Panc1 (cell line): ENCODE data around the gene SHKBP1. TPM values are rescaled to one million over a fixed set of nuclear protein-coding genes. Genes with fewer than 3 reads are reported as not detected.

Experiments used
- ATAC-seq: fragments of 200-7000 bp; cut with Tn5 transposase; 2 replicates; pipeline ENCODE4 v1.9.1; 2020; ENCODE audit warnings: mild to moderate bottlenecking, moderate library complexity
- BruUV-seq: library from RNA; stranded (reverse); fragments of 400-500 nt; replicated peaks from 2 replicates; lab custom pipeline; 2021; lab: Mats Ljungman, UMichigan
- CTCF ChIA-PET: fragments of 300-600 bp; sonication (Branson Sonifier 250); formaldehyde crosslinking; loops from one replicate; lab custom pipeline; 2022; ENCODE audit warnings: antibody characterized with exemption; lab: Charles Lee
- POLR2A ChIA-PET: fragments of 300-600 bp; sonication (Branson Sonifier 250); formaldehyde crosslinking; loops from one replicate; lab custom pipeline; 2022; ENCODE audit warnings: antibody characterized with exemption; lab: Charles Lee
- DNase-seq: peaks from one replicate; pipeline ENCODE4 v3.0.0-alpha.2; 2010; ENCODE audit warnings: low read depth, low spot score
- H3K27ac ChIP-seq: 2 replicates; pipeline ENCODE4 v1.5.1; 2011; ENCODE audit warnings: mild to moderate bottlenecking, low read length, inconsistent platforms
- H3K27me3 ChIP-seq: fragments of 200-500 bp; sonication (Bioruptor generic); 2 replicates; pipeline ENCODE4 v1.6.0; 2014; ENCODE audit warnings: low read length, inconsistent platforms; ENCODE audit not compliant: control insufficient read depth, insufficient read depth
- H3K36me3 ChIP-seq: fragments of 200-500 bp; sonication (Bioruptor generic); 2 replicates; pipeline ENCODE4 v1.5.1; 2014; ENCODE audit warnings: inconsistent platforms, mild to moderate bottlenecking, low read length, moderate library complexity; ENCODE audit not compliant: control insufficient read depth, insufficient read depth
- H3K4me1 ChIP-seq: 2 replicates; pipeline ENCODE4 v1.5.1; 2011; ENCODE audit warnings: inconsistent platforms, mild to moderate bottlenecking, low read length, moderate library complexity; ENCODE audit not compliant: control insufficient read depth, insufficient read depth
- H3K4me3 ChIP-seq, 2 experiments: 2 replicates each; pipeline ENCODE4 v1.5.1; 2011 to 2012; ENCODE audit warnings: low read depth in 2 of 2, low read length in 2 of 2, mild to moderate bottlenecking in 2 of 2, inconsistent platforms in 1 of 2, moderate library complexity in 1 of 2
- H3K9me3 ChIP-seq: fragments of 200-500 bp; sonication (Bioruptor generic); 2 replicates; pipeline ENCODE4 v1.5.1; 2014; ENCODE audit warnings: low read depth, mild to moderate bottlenecking, inconsistent platforms, low read length, moderate library complexity; ENCODE audit not compliant: control insufficient read depth, insufficient read depth
- POLR2AphosphoS5 ChIP-seq: IDR thresholded peaks from 2 replicates; pipeline ENCODE4 v1.6.1; 2012; ENCODE audit warnings: mild to moderate bottlenecking, low read depth, low read length, moderate library complexity
- SIN3A ChIP-seq: IDR thresholded peaks from 2 replicates; pipeline ENCODE4 v1.6.1; 2012; ENCODE audit warnings: low read depth, mild to moderate bottlenecking, low read length, moderate library complexity, borderline replicate concordance; ENCODE audit not compliant: insufficient read depth
- TCF7L2 ChIP-seq: IDR thresholded peaks from 2 replicates; pipeline ENCODE4 v1.6.1; 2011; ENCODE audit warnings: mild to moderate bottlenecking, low read depth, low read length, inconsistent platforms
- in situ Hi-C: cut with HindIII; loops from 2 replicates; pipeline ENCODE4 v1.10.0; 2016; ENCODE audit warnings: low sequenced_read_pairs, low pct_unique_long_range_greater_than_20kb
- intact Hi-C: fragments of 100-400 bp; cut with micrococcal nuclease; formaldehyde crosslinking; loops from one replicate; pipeline ENCODE4 v1.10.0; 2022; ENCODE audit not compliant: unreplicated experiment
- total RNA-seq: library from RNA; stranded (reverse); gene quantifications from one replicate; pipeline ENCODE4 v1.2.1, GENCODE V29; 2021; ENCODE audit not compliant: unreplicated experiment
- TF ChIP-seq, protein P1 (sequence below): fragments of 450-650 bp; IDR thresholded peaks from 2 replicates; pipeline ENCODE4 v1.5.1; 2017; ENCODE audit warnings: mild to moderate bottlenecking
- TF ChIP-seq, protein P2 (sequence below), 2 experiments: IDR thresholded peaks; 2 replicates each; pipeline ENCODE4 v1.6.1; 2011 to 2012; ENCODE audit warnings: low read depth in 2 of 2, control low read depth in 1 of 2, low read length in 1 of 2, mild to moderate bottlenecking in 1 of 2, moderate library complexity in 1 of 2; ENCODE audit not compliant: insufficient read depth in 1 of 2

SHKBP1 gene
- total RNA-seq, 1 experiment from 2014 or later, result 55.9 TPM

DNA sequence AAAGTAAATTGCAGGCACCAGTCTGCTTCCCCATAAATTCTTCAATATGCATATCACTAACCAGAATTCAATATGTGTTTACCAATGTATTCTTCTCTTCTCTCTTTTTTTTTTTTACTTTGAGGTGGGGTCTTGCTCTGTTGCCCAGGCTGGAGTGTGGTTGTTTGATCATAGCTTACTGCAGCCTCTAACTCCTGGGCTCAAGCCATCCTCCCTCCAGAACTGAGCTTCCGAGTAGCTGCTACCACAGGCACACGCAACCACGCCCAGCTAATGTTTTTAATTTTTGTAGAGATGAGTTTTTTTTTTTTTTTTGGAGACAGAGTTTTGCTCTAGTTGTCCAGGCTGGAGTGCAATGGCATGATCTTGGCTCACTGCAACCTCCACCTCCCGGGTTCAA lies 41.3 kb downstream of the SHKBP1 start:
- Histone ChIP-seq H3K27me3 (no peaks in the 10 kb centered on the region), H3K27ac (no peak overlapping the region), H3K4me1 (no peaks in the 10 kb centered on the region), H3K4me3 (no peak overlapping the region), H3K9me3 (no peaks in the 10 kb centered on the region), H3K36me3 (no peaks in the 10 kb centered on the region; the same call in 1 of the 2 replicates)
- CTCF ChIA-PET, result interaction anchor here (0.6 kb wide), 1 partner anchor 13 kb away, joined by 6 read pairs; no protein-coding TSS in a partner anchor
- DNase-seq (no peak), ATAC-seq (no peak)
- POLR2A ChIA-PET, result interaction anchor here (0.7 kb wide), 1 partner anchor 301 kb away, joined by 5 read pairs; no protein-coding TSS in a partner anchor
- in situ Hi-C loops, result no loop called here
- intact Hi-C loops, result no loop called here
- no TSS peak for BruUV-seq
- TF ChIP-seq TCF7L2, result no peak
- TF ChIP-seq, protein P1, sequence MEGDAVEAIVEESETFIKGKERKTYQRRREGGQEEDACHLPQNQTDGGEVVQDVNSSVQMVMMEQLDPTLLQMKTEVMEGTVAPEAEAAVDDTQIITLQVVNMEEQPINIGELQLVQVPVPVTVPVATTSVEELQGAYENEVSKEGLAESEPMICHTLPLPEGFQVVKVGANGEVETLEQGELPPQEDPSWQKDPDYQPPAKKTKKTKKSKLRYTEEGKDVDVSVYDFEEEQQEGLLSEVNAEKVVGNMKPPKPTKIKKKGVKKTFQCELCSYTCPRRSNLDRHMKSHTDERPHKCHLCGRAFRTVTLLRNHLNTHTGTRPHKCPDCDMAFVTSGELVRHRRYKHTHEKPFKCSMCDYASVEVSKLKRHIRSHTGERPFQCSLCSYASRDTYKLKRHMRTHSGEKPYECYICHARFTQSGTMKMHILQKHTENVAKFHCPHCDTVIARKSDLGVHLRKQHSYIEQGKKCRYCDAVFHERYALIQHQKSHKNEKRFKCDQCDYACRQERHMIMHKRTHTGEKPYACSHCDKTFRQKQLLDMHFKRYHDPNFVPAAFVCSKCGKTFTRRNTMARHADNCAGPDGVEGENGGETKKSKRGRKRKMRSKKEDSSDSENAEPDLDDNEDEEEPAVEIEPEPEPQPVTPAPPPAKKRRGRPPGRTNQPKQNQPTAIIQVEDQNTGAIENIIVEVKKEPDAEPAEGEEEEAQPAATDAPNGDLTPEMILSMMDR, result no peak
- TF ChIP-seq, protein P2, sequence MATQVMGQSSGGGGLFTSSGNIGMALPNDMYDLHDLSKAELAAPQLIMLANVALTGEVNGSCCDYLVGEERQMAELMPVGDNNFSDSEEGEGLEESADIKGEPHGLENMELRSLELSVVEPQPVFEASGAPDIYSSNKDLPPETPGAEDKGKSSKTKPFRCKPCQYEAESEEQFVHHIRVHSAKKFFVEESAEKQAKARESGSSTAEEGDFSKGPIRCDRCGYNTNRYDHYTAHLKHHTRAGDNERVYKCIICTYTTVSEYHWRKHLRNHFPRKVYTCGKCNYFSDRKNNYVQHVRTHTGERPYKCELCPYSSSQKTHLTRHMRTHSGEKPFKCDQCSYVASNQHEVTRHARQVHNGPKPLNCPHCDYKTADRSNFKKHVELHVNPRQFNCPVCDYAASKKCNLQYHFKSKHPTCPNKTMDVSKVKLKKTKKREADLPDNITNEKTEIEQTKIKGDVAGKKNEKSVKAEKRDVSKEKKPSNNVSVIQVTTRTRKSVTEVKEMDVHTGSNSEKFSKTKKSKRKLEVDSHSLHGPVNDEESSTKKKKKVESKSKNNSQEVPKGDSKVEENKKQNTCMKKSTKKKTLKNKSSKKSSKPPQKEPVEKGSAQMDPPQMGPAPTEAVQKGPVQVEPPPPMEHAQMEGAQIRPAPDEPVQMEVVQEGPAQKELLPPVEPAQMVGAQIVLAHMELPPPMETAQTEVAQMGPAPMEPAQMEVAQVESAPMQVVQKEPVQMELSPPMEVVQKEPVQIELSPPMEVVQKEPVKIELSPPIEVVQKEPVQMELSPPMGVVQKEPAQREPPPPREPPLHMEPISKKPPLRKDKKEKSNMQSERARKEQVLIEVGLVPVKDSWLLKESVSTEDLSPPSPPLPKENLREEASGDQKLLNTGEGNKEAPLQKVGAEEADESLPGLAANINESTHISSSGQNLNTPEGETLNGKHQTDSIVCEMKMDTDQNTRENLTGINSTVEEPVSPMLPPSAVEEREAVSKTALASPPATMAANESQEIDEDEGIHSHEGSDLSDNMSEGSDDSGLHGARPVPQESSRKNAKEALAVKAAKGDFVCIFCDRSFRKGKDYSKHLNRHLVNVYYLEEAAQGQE (IDR thresholded peaks at IDR 0.05; ENCODE audit: insufficient read depth in 1 of 2, low read depth in 2 of 2, low read length in 1 of 2), result no peak
- no peak for TF ChIP-seq SIN3A
- no peak for TF ChIP-seq POLR2AphosphoS5

DNA sequence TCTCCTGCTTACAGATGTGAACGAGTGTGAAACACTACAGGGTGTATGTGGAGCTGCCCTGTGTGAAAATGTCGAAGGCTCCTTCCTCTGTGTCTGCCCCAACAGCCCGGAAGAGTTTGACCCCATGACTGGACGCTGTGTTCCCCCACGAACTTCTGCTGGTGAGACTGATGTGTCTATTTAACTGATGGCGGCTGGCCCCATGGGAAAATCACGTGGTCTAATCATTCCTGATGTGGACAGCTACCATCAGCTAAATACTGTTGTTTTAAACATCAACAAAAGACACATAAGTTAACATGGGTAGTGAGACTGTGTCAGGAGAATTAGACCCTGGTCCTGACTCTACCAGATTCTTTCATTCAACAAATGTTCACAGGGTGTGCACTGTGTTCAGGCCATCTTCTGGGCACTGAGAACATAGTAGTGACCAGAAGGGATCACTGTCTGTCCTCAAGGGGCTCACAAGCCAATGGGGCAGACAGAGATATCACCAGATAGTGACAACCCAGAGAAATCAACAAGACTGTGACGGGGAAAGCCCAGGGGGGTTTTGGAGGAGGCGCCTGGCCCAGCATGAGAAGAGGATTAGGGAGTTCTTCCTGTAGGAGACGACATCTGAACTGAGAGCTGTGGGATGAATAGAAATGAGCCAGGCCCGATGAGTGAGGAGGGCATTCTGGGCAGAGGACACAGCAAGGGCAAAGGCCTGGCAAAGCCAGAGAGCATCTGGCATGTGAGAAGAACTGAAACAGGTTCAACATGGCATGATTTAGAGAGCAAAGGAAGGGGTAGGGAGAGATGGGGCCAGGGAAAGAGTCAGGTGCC lies 42.9 kb downstream of the SHKBP1 start:
- no peak overlapping the region for H3K27ac ChIP-seq
- no peaks in the 10 kb centered on the region for H3K4me1 ChIP-seq
- no peaks in the 10 kb centered on the region for H3K9me3 ChIP-seq
- POLR2A ChIA-PET, result no interaction called here
- CTCF ChIA-PET, result interaction anchor here (0.6 kb wide), 1 partner anchor 18 kb away, joined by 6 read pairs; no protein-coding TSS in a partner anchor
- DNase-seq (no peak), ATAC-seq (no peak)
- no peaks in the 10 kb centered on the region for H3K27me3 ChIP-seq
- no peak for TF ChIP-seq POLR2AphosphoS5
- TF ChIP-seq, protein P1, result no peak
- no peak for TF ChIP-seq SIN3A
- TF ChIP-seq, protein P2 (IDR thresholded peaks at IDR 0.05; ENCODE audit: insufficient read depth in 1 of 2, low read depth in 2 of 2, low read length in 1 of 2), result no peak
- TF ChIP-seq TCF7L2, result no peak
- no peak overlapping the region for H3K4me3 ChIP-seq
- in situ Hi-C loops (no loop called here), intact Hi-C loops (no loop called here)
- no TSS peak for BruUV-seq
- no peaks in the 10 kb centered on the region; the same call in 1 of the 2 replicates for H3K36me3 ChIP-seq
